ENCODE data around the gene CDH10.
A peak's percentile ranks its signal among the peaks of the same experiment; 100 is the strongest.

CDH10 gene

GRCh38 chr5:24623624-24624023 is 21.2 kb downstream of the CDH10 start:
- Histone ChIP-seq H3K27me3 (ENCODE audit: insufficient read depth, poor library complexity, severe bottlenecking) (no peaks in the 10 kb centered on the region), H3K4me3 (replicated peaks; ENCODE audit: insufficient read depth, low read length) (no peak overlapping the region), H3K27ac (replicated peaks) (no peak overlapping the region)
- TF ChIP-seq REST (IDR thresholded peaks at IDR 0.05; ENCODE audit: insufficient replicate concordance, low read depth), result no peak
- no peak for TF ChIP-seq CTCF (IDR thresholded peaks at IDR 0.05; ENCODE audit: insufficient read depth, low read length)
- TF ChIP-seq SPI1 (IDR thresholded peaks at IDR 0.05; ENCODE audit: borderline replicate concordance, low read depth), result no peak
- no peak for TF ChIP-seq GABPA (IDR thresholded peaks at IDR 0.05; ENCODE audit: low read depth)
- no peak for TF ChIP-seq POLR2AphosphoS5 (IDR thresholded peaks at IDR 0.05; ENCODE audit: low read depth)
- no peak for DNase-seq (ENCODE audit: low read depth in 1 of 2, low spot score in 1 of 2)

- no peaks in the 10 kb centered on the region for H3K27me3 ChIP-seq (ENCODE audit: insufficient read depth, poor library complexity, severe bottlenecking)
- DNase-seq (ENCODE audit: low read depth in 1 of 2, low spot score in 1 of 2), result no peak
- H3K27ac ChIP-seq (replicated peaks), result no peak overlapping the region
- no peak overlapping the region for H3K4me3 ChIP-seq (replicated peaks; ENCODE audit: insufficient read depth, low read length)
- TF ChIP-seq SPI1 (IDR thresholded peaks at IDR 0.05; ENCODE audit: borderline replicate concordance, low read depth) (no peak), REST (IDR thresholded peaks at IDR 0.05; ENCODE audit: insufficient replicate concordance, low read depth) (no peak), POLR2AphosphoS5 (IDR thresholded peaks at IDR 0.05; ENCODE audit: low read depth) (no peak), CTCF (IDR thresholded peaks at IDR 0.05; ENCODE audit: insufficient read depth, low read length) (no peak), GABPA (IDR thresholded peaks at IDR 0.05; ENCODE audit: low read depth) (no peak)
These were observed 21.7 kb downstream of the CDH10 start for GRCh38 chr5:24623031-24623430.

- Histone ChIP-seq H3K27me3 (ENCODE audit: insufficient read depth, poor library complexity, severe bottlenecking) (no peaks in the 10 kb centered on the region), H3K27ac (replicated peaks) (no peak overlapping the region), H3K4me3 (replicated peaks; ENCODE audit: insufficient read depth, low read length) (no peak overlapping the region)
- TF ChIP-seq SPI1 (IDR thresholded peaks at IDR 0.05; ENCODE audit: borderline replicate concordance, low read depth), result peak; percentile 24; the same call in 1 of the 2 replicates
- no peak for TF ChIP-seq GABPA (IDR thresholded peaks at IDR 0.05; ENCODE audit: low read depth)
- peak in 1 of 2 experiments; percentile 27 for DNase-seq (ENCODE audit: low read depth in 1 of 2, low spot score in 1 of 2)
These were observed 23.0 kb downstream of the CDH10 start for GRCh38 chr5:24621792-24622191.

GRCh38 chr5:24616566-24616965 is 28.2 kb downstream of the CDH10 start:
- no peak for TF ChIP-seq POLR2AphosphoS5 (IDR thresholded peaks at IDR 0.05; ENCODE audit: low read depth)
- TF ChIP-seq REST (IDR thresholded peaks at IDR 0.05; ENCODE audit: insufficient replicate concordance, low read depth), result no peak
- no peak for TF ChIP-seq CTCF (IDR thresholded peaks at IDR 0.05; ENCODE audit: insufficient read depth, low read length)
- no peak for TF ChIP-seq SPI1 (IDR thresholded peaks at IDR 0.05; ENCODE audit: borderline replicate concordance, low read depth)
- no peak for TF ChIP-seq GABPA (IDR thresholded peaks at IDR 0.05; ENCODE audit: low read depth)
- Histone ChIP-seq H3K4me3 (replicated peaks; ENCODE audit: insufficient read depth, low read length) (no peak overlapping the region), H3K27me3 (ENCODE audit: insufficient read depth, poor library complexity, severe bottlenecking) (no peaks in the 10 kb centered on the region), H3K27ac (replicated peaks) (no peak overlapping the region)
- DNase-seq (ENCODE audit: low read depth in 1 of 2, low spot score in 1 of 2), result no peak

Measured in HL-60 (cell line).